Mesendoderm (in vitro differentiated cells): ENCODE data around the gene AMER3.

ENCODE experiments used
- DNase-seq: peaks from one replicate; pipeline ENCODE4 v3.0.0; 2013
- H2AK5ac ChIP-seq: 2 replicates; pipeline ENCODE4 v1.6.1; 2013; ENCODE audit warnings: low read length, inconsistent platforms
- H2BK120ac ChIP-seq: 2 replicates; pipeline ENCODE4 v1.6.1; 2013; ENCODE audit warnings: low read depth, mild to moderate bottlenecking, low read length, moderate library complexity, mixed read lengths
- H2BK15ac ChIP-seq: replicated peaks from 2 replicates; pipeline ENCODE4 v1.6.1; 2013; ENCODE audit warnings: low read depth, mild to moderate bottlenecking, moderate library complexity
- H2BK5ac ChIP-seq: 2 replicates; pipeline ENCODE4 v1.6.1; 2013; ENCODE audit warnings: low read length, inconsistent platforms
- H3K18ac ChIP-seq: 2 replicates; pipeline ENCODE4 v1.6.1; 2013; ENCODE audit warnings: mild to moderate bottlenecking, low read length, mixed read lengths
- H3K23ac ChIP-seq: one replicate; pipeline ENCODE4 v1.6.1; 2013; ENCODE audit warnings: low read length
- H3K27ac ChIP-seq: 2 replicates; pipeline ENCODE4 v1.5.1; 2013; ENCODE audit warnings: low read depth, mild to moderate bottlenecking, inconsistent platforms, low read length, moderate library complexity
- H3K27me3 ChIP-seq: 2 replicates; pipeline ENCODE4 v1.6.1; 2013; ENCODE audit warnings: low read length, control low read depth, mild to moderate bottlenecking, inconsistent platforms; ENCODE audit not compliant: insufficient read depth, poor library complexity
- H3K36me3 ChIP-seq: 2 replicates; pipeline ENCODE4 v1.6.1; 2013; ENCODE audit warnings: low read length, inconsistent platforms; ENCODE audit not compliant: control insufficient read depth, insufficient read depth
- H3K4ac ChIP-seq: one replicate; pipeline ENCODE4 v1.6.1; 2013; ENCODE audit warnings: low read depth, mild to moderate bottlenecking, low read length, moderate library complexity
- H3K4me1 ChIP-seq: 2 replicates; pipeline ENCODE4 v1.6.1; 2013; ENCODE audit warnings: low read depth, low read length, inconsistent platforms; ENCODE audit not compliant: control insufficient read depth
- H3K4me2 ChIP-seq: 2 replicates; pipeline ENCODE4 v1.6.1; 2013; ENCODE audit warnings: low read length
- H3K4me3 ChIP-seq: 2 replicates; pipeline ENCODE4 v1.5.1; 2013; ENCODE audit warnings: mild to moderate bottlenecking, low read length
- H3K56ac ChIP-seq: one replicate; pipeline ENCODE4 v1.6.1; 2013; ENCODE audit warnings: low read length
- H3K79me1 ChIP-seq: 2 replicates; pipeline ENCODE4 v1.6.1; 2013; ENCODE audit warnings: low read length, inconsistent platforms
- H3K79me2 ChIP-seq: 2 replicates; pipeline ENCODE4 v1.6.1; 2013; ENCODE audit warnings: mild to moderate bottlenecking, low read length; ENCODE audit not compliant: control insufficient read depth, insufficient read depth
- H3K9ac ChIP-seq: 2 replicates; pipeline ENCODE4 v1.6.1; 2013; ENCODE audit warnings: low read length, inconsistent platforms
- H4K5ac ChIP-seq: one replicate; pipeline ENCODE4 v1.6.1; 2013; ENCODE audit warnings: low read length
- H4K8ac ChIP-seq: one replicate; pipeline ENCODE4 v1.6.1; 2013; ENCODE audit warnings: low read depth, mild to moderate bottlenecking, control low read depth, low read length, moderate library complexity
- WGBS: extraction: QIAGEN DNeasy Blood & Tissue Kit; methylation state at CpG from one replicate; pipeline ENCODE4 v1.1.7; 2013; ENCODE audit warnings: low lambda C conversion rate, missing lambda C conversion rate; ENCODE audit not compliant: insufficient coverage; ENCODE audit errors: extremely low coverage; 5-methylcytosine and 5-hydroxymethylcytosine counted together

The AMER3 gene

GRCh38 chr2:130763405-130763804 lies 8.1 kb downstream of the AMER3 start:
- Histone ChIP-seq H3K79me2 (no peaks in the 10 kb centered on the region), H3K27ac (no peak overlapping the region), H3K23ac (no peak overlapping the region), H3K79me1 (no peaks in the 10 kb centered on the region), H3K4ac (no peak overlapping the region), H3K18ac (no peak overlapping the region), H4K5ac (no peak overlapping the region), H3K27me3 (no peaks in the 10 kb centered on the region), H3K36me3 (no peaks in the 10 kb centered on the region), H3K4me2 (no peak overlapping the region), H3K56ac (no peak overlapping the region), H2AK5ac (no peak overlapping the region), H4K8ac (no peak overlapping the region), H2BK120ac (no peak overlapping the region), H2BK15ac (no peak overlapping the region), H3K9ac (no peak overlapping the region), H3K4me1 (no peaks in the 10 kb centered on the region), H2BK5ac (no peak overlapping the region), H3K4me3 (no peak overlapping the region)
- DNase-seq: no peak
- WGBS: no CpG with 5 or more reads among the region's 12 CpGs

GRCh38 chr2:130764035-130764820 lies 8.9 kb downstream of the AMER3 start:
- WGBS: no CpG with 5 or more reads among the region's 15 CpGs
- Histone ChIP-seq H3K9ac (no peak overlapping the region), H3K79me2 (no peaks in the 10 kb centered on the region), H3K18ac (no peak overlapping the region), H3K4ac (no peak overlapping the region), H3K4me2 (no peak overlapping the region), H3K56ac (no peak overlapping the region), H4K5ac (no peak overlapping the region), H3K4me3 (no peak overlapping the region), H3K27me3 (no peaks in the 10 kb centered on the region), H3K23ac (no peak overlapping the region), H2BK120ac (no peak overlapping the region), H2BK5ac (no peak overlapping the region), H4K8ac (no peak overlapping the region), H2BK15ac (no peak overlapping the region), H3K79me1 (no peaks in the 10 kb centered on the region), H3K4me1 (no peaks in the 10 kb centered on the region), H3K27ac (no peak overlapping the region), H3K36me3 (no peaks in the 10 kb centered on the region), H2AK5ac (no peak overlapping the region)
- DNase-seq: no peak

GRCh38 chr2:130764821-130765115 lies 9.4 kb downstream of the AMER3 start:
- Histone ChIP-seq H3K23ac (no peak overlapping the region), H3K4me3 (no peak overlapping the region), H4K8ac (no peak overlapping the region), H3K4ac (no peak overlapping the region), H2BK120ac (no peak overlapping the region), H3K9ac (no peak overlapping the region), H3K18ac (no peak overlapping the region), H3K36me3 (no peaks in the 10 kb centered on the region), H2AK5ac (no peak overlapping the region), H2BK5ac (no peak overlapping the region), H3K56ac (no peak overlapping the region), H2BK15ac (no peak overlapping the region), H3K27ac (no peak overlapping the region), H3K79me2 (no peaks in the 10 kb centered on the region), H3K27me3 (no peaks in the 10 kb centered on the region), H3K4me2 (no peak overlapping the region), H4K5ac (no peak overlapping the region), H3K4me1 (no peaks in the 10 kb centered on the region), H3K79me1 (no peaks in the 10 kb centered on the region)
- no peak for DNase-seq
- no CpG with 5 or more reads among the region's 5 CpGs for WGBS

- H3K23ac ChIP-seq: no peak overlapping the region
- H3K4ac ChIP-seq: no peak overlapping the region
- H3K4me3 ChIP-seq: no peak overlapping the region
- no peaks in the 10 kb centered on the region for H3K79me2 ChIP-seq
- H2BK15ac ChIP-seq: no peak overlapping the region
- no peaks in the 10 kb centered on the region for H3K4me1 ChIP-seq
- no peak for DNase-seq
- no peaks in the 10 kb centered on the region for H3K79me1 ChIP-seq
- no peak overlapping the region for H3K56ac ChIP-seq
- no peak overlapping the region for H2AK5ac ChIP-seq
- no peaks in the 10 kb centered on the region for H3K27me3 ChIP-seq
- no peak overlapping the region for H3K4me2 ChIP-seq
- no peak overlapping the region for H2BK120ac ChIP-seq
- no peaks in the 10 kb centered on the region for H3K36me3 ChIP-seq
- H2BK5ac ChIP-seq: no peak overlapping the region
- no CpG with 5 or more reads among the region's 6 CpGs for WGBS
- H3K9ac ChIP-seq: no peak overlapping the region
- no peak overlapping the region for H3K27ac ChIP-seq
- no peak overlapping the region for H4K8ac ChIP-seq
- no peak overlapping the region for H4K5ac ChIP-seq
- no peak overlapping the region for H3K18ac ChIP-seq
These were observed 10.1 kb downstream of the AMER3 start for GRCh38 chr2:130765464-130765863.

GRCh38 chr2:130766037-130766436 lies 10.7 kb downstream of the AMER3 start:
- Histone ChIP-seq H3K23ac (no peak overlapping the region), H3K4ac (no peak overlapping the region), H2BK5ac (no peak overlapping the region), H3K18ac (no peak overlapping the region), H2BK120ac (no peak overlapping the region), H3K4me1 (no peaks in the 10 kb centered on the region), H3K79me1 (no peaks in the 10 kb centered on the region), H3K4me2 (no peak overlapping the region), H3K56ac (no peak overlapping the region), H3K79me2 (no peaks in the 10 kb centered on the region), H3K36me3 (no peaks in the 10 kb centered on the region), H3K9ac (no peak overlapping the region), H2BK15ac (no peak overlapping the region), H3K27ac (no peak overlapping the region), H3K27me3 (no peaks in the 10 kb centered on the region), H4K8ac (no peak overlapping the region), H4K5ac (no peak overlapping the region), H2AK5ac (no peak overlapping the region), H3K4me3 (no peak overlapping the region)
- no CpG with 5 or more reads among the region's 7 CpGs for WGBS
- no peak for DNase-seq
